Stomach (tissue), 9 donors: ENCODE measurements around the gene TENM4. TPM values are rescaled to one million over a fixed set of nuclear protein-coding genes. Genes with fewer than 3 reads are reported as not detected.

Experiments
- DNase-seq, 2 donors: peaks; one replicate each; pipeline versions ENCODE4 v3.0.0 to v3.0.0-alpha.2; 2013 to 2019
- H3K27ac ChIP-seq, 5 donors: fragments of 200-600 bp in 4 of 5; sonication (generic) in 4 of 5; one replicate each; pipeline ENCODE4 v1.5.1; 2013 to 2019; ENCODE audit warnings: mild to moderate bottlenecking in 1 of 5, moderate library complexity in 1 of 5
- H3K27me3 ChIP-seq, 3 donors: fragments of 200-600 bp; sonication (generic); one replicate each; pipeline ENCODE4 v1.5.1; 2017 to 2019; ENCODE audit warnings: mixed run types in 1 of 3
- H3K36me3 ChIP-seq, 4 donors: fragments of 200-600 bp; sonication (generic); 1 replicate in 3 of 4; 2 replicates in 1 of 4; pipeline ENCODE4 v1.5.1; 2016 to 2019
- H3K4me1 ChIP-seq, 4 donors: fragments of 200-600 bp; sonication (generic); one replicate each; pipeline ENCODE4 v1.5.1; 2016 to 2019
- H3K4me3 ChIP-seq, 4 donors: fragments of 200-600 bp; sonication (generic) in 3 of 4; one replicate each; pipeline ENCODE4 v1.5.1; 2016 to 2019; ENCODE audit warnings: mild to moderate bottlenecking in 1 of 4
- H3K9me3 ChIP-seq, 4 donors: fragments of 200-600 bp; sonication (generic); one replicate each; pipeline ENCODE4 v1.5.1; 2016 to 2019
- CTCF ChIP-seq, 7 experiments: fragments of 450-650 bp in 4 of 7; fragments of 200-600 bp in 3 of 7; sonication (generic) in 3 of 7; IDR thresholded peaks; one replicate each; pipeline ENCODE4 v1.5.1; 2016 to 2019; ENCODE audit warnings: antibody characterized with exemption in 7 of 7, control low read depth in 2 of 7, mild to moderate bottlenecking in 1 of 7
- EP300 ChIP-seq: sonication (generic); formaldehyde crosslinking; IDR thresholded peaks from one replicate; pipeline ENCODE4 v1.6.1; 2017; ENCODE audit warnings: antibody characterized with exemption
- POLR2A ChIP-seq, 4 donors: fragments of 450-650 bp; IDR thresholded peaks; one replicate each; pipeline ENCODE4 v1.6.1; 2016; ENCODE audit warnings: antibody characterized with exemption in 4 of 4, control low read depth in 2 of 4, mild to moderate bottlenecking in 1 of 4, moderate library complexity in 1 of 4
- POLR2AphosphoS5 ChIP-seq, 3 donors: sonication (generic); formaldehyde crosslinking; IDR thresholded peaks; one replicate each; pipeline ENCODE4 v1.6.1; 2016; ENCODE audit warnings: antibody characterized with exemption in 3 of 3
- WGBS, 5 donors: extraction: QIAGEN DNeasy Blood & Tissue Kit in 3 of 5; methylation state at CpG; one replicate each; pipeline versions ENCODE4 v1.1.5 to v1.1.7; 2013 to 2018; 5-methylcytosine and 5-hydroxymethylcytosine counted together
- intact Hi-C: fragments of 100-400 bp; cut with DNase I; formaldehyde crosslinking; loops from one replicate; pipeline ENCODE4 v1.15.1; 2023; ENCODE audit warnings: low total_unique reads
- polyA plus RNA-seq, 3 donors: library from polyadenylated mRNA; stranded (reverse); fragments of 200-250 nt; gene quantifications; one replicate each; pipeline ENCODE4 v1.2.3, GENCODE V29; 2013
- total RNA-seq, 5 donors: library from RNA; depleted of rRNA; stranded (reverse); fragments of >200 nt; gene quantifications; one replicate each; pipeline versions ENCODE4 v1.1.0 to v1.2.3, GENCODE V29; 2014 to 2016
- donor health status: healthy with polysubstance abuse.
- donor health status: Bipolar disorder and iron deficiency.
- donor health status: healthy.

Gene TENM4
- total and polyA plus RNA-seq, 8 donors = 0.06 to 13.2 (median 0.87) TPM; not detected in 1

GRCh38 chr11:79485694-79486093, 44.9 kb upstream of the TENM4 start:
- Histone ChIP-seq H3K36me3 (no peaks in the 10 kb centered on the region), H3K27ac (no peak overlapping the region), H3K9me3 (no peaks in the 10 kb centered on the region), H3K4me1 (no peaks in the 10 kb centered on the region), H3K27me3 (peaks cover 0 to 11% (median 0%) of the 10 kb centered on the region in 3 donors), H3K4me3 (no peak overlapping the region)
- intact Hi-C loops = no loop called here
- 23 to 42% (median 32%) methylated on average over 4 of the region's 4 CpGs for WGBS, 5 donors
- no peak for DNase-seq
- TF ChIP-seq POLR2AphosphoS5 (IDR thresholded peaks at IDR 0.05) = no peak
- TF ChIP-seq CTCF (IDR thresholded peaks at IDR 0.05) = no peak
- no peak for TF ChIP-seq POLR2A (IDR thresholded peaks at IDR 0.05)
- TF ChIP-seq EP300 = no peak

- no peak for TF ChIP-seq CTCF (IDR thresholded peaks at IDR 0.05)
- TF ChIP-seq POLR2A (IDR thresholded peaks at IDR 0.05) = no peak
- TF ChIP-seq POLR2AphosphoS5 (IDR thresholded peaks at IDR 0.05) = no peak
- no peak for TF ChIP-seq EP300
- Histone ChIP-seq H3K36me3 (no peaks in the 10 kb centered on the region), H3K9me3 (no peaks in the 10 kb centered on the region), H3K27ac (no peak overlapping the region), H3K27me3 (peaks cover 0 to 11% (median 0%) of the 10 kb centered on the region in 3 donors), H3K4me1 (no peaks in the 10 kb centered on the region), H3K4me3 (no peak overlapping the region)
- intact Hi-C loops = no loop called here
- no peak for DNase-seq
These were observed 44.0 kb upstream of the TENM4 start for GRCh38 chr11:79484872-79485271.

- H3K4me3 ChIP-seq = no peak overlapping the region
- H3K4me1 ChIP-seq = no peaks in the 10 kb centered on the region
- TF ChIP-seq POLR2A (IDR thresholded peaks at IDR 0.05) = no peak
- TF ChIP-seq EP300 = no peak
- TF ChIP-seq POLR2AphosphoS5 (IDR thresholded peaks at IDR 0.05) = no peak
- peaks cover 0 to 7% (median 0%) of the 10 kb centered on the region in 3 donors for H3K27me3 ChIP-seq
- intact Hi-C loops = no loop called here
- no peaks in the 10 kb centered on the region for H3K36me3 ChIP-seq
- no peaks in the 10 kb centered on the region for H3K9me3 ChIP-seq
- DNase-seq = no peak
- H3K27ac ChIP-seq = no peak overlapping the region
- WGBS, 5 donors = 58 to 72% (median 67%) methylated on average over 3 of the region's 3 CpGs
These were observed 42.0 kb upstream of the TENM4 start for GRCh38 chr11:79482800-79483199.

GRCh38 chr11:79481795-79482194, 41.0 kb upstream of the TENM4 start:
- no peak overlapping the region for H3K27ac ChIP-seq

More at GRCh38 chr11:79481795-79482194, 41.0 kb upstream of the TENM4 start:
- intact Hi-C loops = no loop called here
- H3K4me3 ChIP-seq = no peak overlapping the region
- H3K27me3 ChIP-seq = peaks cover 0 to 7% (median 0%) of the 10 kb centered on the region in 3 donors
- no peaks in the 10 kb centered on the region for H3K9me3 ChIP-seq
- no peaks in the 10 kb centered on the region for H3K4me1 ChIP-seq
- WGBS, 5 donors = 59 to 70% (median 62%) methylated on average over 3 of the region's 3 CpGs
- DNase-seq = no peak
- TF ChIP-seq POLR2AphosphoS5 (IDR thresholded peaks at IDR 0.05) = no peak
- TF ChIP-seq POLR2A (IDR thresholded peaks at IDR 0.05) = no peak
- TF ChIP-seq CTCF (IDR thresholded peaks at IDR 0.05) = no peak
- TF ChIP-seq EP300 = no peak
- H3K36me3 ChIP-seq = no peaks in the 10 kb centered on the region
